ENCODE measurements around the gene C10orf95. TPM values are rescaled to one million over a fixed set of nuclear protein-coding genes. Genes with fewer than 3 reads are reported as not detected.
"Not testable (repeated sequence)": the region's sequence is repeated elsewhere in the genome, so short reads cannot be mapped to it uniquely, and the experiment has no call there.

C10orf95 gene, protein sequence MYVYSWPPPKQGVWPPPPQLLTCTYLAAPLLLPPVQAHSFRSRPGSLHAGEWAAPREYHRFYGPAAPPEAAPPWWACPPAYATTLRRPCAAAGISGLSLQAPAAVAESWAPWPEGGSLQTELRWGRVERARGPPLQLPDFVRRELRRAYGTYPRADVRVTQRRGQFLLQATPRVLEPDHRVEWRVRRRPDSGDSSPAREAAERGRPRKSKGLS
- polyA plus RNA-seq (2014; cell fraction: cytosol; rRNA removed) = not detected in 2 replicates
- not detected in 2 replicates for polyA plus RNA-seq (2014; cell fraction: nucleus; rRNA removed)

DNA sequence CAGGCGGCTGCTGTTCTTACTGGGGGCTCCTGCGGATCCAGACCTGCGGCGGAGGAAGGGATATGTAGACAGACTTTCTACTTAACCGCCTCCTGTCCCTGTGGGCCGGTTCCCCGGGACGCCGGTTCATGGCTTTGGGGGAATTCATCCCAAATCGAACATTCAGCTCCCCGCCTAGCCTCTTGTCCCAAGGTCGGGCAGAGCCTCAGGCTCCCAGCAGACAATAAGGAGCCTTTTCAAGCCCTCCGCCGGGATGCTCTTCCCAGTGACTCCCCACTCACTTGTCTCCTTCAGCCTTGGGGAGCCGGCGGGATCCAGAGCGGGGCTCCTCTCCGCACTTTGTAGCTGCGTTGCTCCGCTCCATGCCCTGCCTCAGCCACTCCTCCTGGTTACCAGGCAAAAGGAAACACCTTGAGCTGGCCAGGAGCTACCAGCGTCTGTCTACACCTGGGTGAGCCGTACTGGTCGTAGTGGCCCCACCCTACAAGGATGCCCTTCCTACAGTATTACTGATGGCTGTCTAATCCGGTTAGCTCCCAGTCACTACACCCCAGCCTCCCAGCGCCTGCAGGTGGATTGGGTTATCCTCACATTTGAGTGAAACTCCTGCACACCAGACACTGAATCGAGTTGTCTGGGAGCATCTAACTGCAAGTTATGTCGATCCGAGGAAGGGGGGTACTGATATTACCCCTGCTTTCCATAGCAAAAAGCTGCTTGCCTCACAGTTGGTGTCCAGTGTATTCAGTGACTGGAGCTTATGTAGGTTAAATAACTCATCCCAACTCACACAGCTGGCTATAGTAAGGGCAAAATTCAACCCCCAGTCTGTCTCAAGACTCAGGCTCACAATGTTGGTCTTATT lies at the start of gene C10orf95:
Gene C10orf95, minus strand, starts transcription at position 439 of the 865 bp plus-strand sequence. CDS start 450 bp downstream, outside the sequence.
- no peak for DNase-seq (ENCODE audit: low spot score)

GRCh38 chr10:102500686-102501085 lies 49.3 kb upstream of the C10orf95 start:
- not testable (repeated sequence) for DNase-seq (ENCODE audit: low spot score)

DNA sequence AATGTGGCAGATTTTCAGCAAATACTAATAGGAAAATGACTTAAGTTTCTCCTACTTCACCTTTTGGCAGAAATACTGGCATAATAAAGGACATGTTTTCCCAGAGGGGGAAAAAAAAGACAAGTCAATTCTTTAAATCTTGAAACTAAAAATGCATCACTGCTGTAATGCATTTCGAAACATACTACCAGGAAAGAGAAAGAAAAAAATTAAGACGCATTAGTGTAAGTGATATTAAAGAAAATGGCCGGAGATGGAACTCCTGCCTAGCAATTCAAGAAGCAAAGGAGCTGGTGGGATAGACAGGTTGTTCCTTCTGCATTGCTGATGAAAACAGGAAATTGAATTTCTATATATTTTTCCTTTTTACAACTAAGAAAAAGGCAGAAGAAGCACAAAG lies 48.0 kb upstream of the C10orf95 start:
- DNase-seq (ENCODE audit: low spot score) = no peak

- no peak for DNase-seq (ENCODE audit: low spot score)
Measured at GRCh38 chr10:102497545-102497944, 46.2 kb upstream of the C10orf95 start.

DNA sequence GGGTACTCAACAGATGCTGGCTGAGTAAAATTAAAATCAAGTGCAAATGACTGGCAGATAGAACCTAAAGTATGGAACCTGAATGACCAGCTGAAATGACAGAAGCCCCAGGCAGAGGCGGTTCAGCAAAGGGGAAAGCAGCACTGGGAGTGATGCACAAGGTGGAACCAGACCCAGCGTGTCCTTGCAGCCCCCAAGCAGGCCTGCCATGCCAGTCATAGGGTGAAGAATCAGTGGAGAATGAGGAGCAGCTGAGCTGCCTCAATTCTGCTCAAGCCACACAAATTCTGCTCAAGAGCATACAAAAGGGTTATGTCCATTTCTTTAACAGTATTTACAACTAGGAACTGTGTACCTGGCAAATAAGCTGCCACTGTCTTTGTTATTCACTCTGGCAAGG lies 42.4 kb upstream of the C10orf95 start:
- no peak for DNase-seq (ENCODE audit: low spot score)

GRCh38 chr10:102492983-102493382 lies 41.6 kb upstream of the C10orf95 start:
- DNase-seq (ENCODE audit: low spot score) = no peak

DNA sequence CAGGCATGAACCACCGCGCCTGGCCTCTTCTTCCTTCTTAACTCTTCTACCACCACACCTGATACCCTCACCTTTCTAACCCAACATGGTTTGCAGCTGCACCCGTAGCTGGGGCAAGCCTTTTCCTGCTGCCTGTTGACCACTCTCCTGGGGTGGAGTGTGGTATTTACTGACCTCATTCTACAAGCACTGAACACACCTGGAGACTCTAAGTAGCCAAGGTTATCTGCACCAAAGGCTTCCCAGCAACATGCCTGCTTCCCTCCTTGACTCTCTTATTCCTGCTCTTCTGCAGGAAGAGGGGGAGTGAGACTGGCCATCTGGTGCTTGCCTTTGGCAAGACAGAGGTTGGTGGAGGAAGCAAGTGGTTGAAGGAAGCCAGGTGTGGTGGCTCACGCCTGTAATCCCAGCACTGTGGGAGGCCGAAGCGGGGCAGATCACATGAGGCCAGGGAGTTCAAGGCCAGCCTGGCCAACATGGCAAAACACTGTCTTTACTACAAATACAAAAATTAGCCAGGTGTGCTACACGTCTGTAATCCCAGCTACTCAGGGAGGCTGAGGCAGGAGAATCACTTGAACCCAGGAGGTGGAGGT lies 41.1 kb upstream of the C10orf95 start:
- DNase-seq (ENCODE audit: low spot score) = no peak

DNA sequence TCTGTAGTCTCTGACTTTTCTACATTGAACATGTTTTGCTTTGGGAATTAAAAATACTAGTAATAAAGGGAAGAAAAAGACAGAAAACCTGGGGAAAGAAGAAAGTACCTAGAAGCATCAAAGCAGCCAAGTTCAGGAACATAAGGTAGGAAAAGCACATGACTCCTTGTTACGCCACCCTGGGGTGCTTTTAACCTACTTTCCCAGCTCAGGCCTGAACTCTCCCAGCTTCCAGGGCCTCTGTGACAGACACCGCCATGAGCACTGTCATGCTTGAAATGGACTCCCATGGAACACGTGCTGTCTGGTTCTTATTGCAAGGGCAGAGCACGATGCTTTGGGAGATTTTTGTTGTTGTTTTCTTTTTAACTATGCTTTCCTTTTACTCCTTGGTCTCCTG lies 39.8 kb upstream of the C10orf95 start:
- no peak for DNase-seq (ENCODE audit: low spot score)

DNA sequence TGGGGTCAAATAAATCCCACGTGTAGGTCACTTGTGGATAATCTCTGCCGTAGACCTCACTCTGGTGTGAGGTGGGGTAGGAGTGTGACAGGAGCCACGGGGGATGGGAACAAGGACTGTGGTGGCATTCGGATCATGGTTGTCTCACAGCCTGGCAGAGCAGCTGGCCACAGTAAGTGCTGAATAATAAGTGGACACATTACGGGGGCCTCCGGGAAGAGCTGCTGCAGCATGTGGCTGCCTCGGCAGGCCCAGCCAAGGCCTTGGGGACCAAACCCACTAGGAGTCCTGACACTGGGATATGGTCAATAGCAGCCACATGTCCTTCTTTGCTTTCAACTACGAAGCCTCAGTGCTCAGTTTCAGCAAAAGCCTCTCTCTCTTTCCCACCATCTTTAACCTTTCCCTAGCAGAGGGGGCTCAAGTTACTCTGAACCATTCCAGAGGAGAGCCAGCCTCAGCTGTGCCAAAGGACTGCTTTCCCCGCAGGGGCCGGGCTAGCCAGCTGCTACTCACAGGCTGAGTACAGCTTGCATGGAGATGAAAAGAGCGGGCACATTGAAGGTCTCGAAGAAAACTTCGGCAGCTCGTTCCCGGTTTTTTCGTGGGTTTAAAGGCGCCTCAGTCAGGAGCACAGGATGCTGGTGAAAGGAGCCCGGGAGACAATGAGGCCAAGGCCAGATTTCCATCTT lies 33.9 kb upstream of the C10orf95 start:
- DNase-seq (ENCODE audit: low spot score) = no peak

GRCh38 chr10:102484021-102484420 lies 32.7 kb upstream of the C10orf95 start:
- DNase-seq (ENCODE audit: low spot score) = no peak

DNA sequence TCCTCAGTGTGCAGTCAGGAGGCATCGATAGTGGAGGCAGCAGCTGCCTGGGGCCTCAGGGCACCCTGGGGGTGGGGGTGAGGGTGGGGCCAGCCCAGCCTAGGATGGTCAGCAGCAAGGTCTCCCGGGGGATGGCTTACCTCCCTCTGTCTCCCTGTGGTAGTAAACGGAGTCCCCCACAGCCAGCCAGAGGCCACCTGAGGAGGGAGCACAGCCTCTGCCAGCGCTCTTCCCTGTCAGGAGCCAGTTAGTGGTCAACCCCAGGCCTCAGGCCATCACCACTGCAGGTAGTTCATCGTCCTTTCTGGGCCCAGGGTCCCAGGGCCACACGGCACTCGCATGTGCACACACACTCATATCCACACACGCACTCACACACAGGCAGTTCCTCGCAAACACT lies 29.1 kb upstream of the C10orf95 start:
- no peak for DNase-seq (ENCODE audit: low spot score)

DNA sequence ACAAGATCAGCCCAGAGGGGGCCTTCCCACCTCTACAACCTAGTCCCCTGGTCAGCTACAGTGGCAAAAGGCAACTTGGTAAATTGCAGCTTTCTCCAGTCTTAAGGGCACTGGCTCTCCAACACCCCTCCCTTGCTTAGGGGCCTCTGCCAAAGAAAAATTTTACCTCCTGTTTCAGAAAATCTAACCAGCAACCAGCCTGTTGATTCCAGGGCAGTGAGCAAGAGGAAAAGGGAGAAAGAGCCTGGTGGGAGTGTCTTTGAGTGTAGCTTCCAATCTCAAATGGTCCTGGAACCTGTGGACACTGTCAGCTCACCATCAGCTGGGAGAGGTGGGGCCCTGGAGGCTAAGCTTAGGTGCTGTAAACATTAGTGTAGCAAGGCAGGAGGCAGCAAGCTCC lies 28.3 kb upstream of the C10orf95 start:
- DNase-seq (ENCODE audit: low spot score) = no peak

GRCh38 chr10:102476466-102477141 lies 25.3 kb upstream of the C10orf95 start:
- no peak for DNase-seq (ENCODE audit: low spot score)

GRCh38 chr10:102475451-102476040 lies 24.2 kb upstream of the C10orf95 start:
- DNase-seq (ENCODE audit: low spot score) = no peak

DNA sequence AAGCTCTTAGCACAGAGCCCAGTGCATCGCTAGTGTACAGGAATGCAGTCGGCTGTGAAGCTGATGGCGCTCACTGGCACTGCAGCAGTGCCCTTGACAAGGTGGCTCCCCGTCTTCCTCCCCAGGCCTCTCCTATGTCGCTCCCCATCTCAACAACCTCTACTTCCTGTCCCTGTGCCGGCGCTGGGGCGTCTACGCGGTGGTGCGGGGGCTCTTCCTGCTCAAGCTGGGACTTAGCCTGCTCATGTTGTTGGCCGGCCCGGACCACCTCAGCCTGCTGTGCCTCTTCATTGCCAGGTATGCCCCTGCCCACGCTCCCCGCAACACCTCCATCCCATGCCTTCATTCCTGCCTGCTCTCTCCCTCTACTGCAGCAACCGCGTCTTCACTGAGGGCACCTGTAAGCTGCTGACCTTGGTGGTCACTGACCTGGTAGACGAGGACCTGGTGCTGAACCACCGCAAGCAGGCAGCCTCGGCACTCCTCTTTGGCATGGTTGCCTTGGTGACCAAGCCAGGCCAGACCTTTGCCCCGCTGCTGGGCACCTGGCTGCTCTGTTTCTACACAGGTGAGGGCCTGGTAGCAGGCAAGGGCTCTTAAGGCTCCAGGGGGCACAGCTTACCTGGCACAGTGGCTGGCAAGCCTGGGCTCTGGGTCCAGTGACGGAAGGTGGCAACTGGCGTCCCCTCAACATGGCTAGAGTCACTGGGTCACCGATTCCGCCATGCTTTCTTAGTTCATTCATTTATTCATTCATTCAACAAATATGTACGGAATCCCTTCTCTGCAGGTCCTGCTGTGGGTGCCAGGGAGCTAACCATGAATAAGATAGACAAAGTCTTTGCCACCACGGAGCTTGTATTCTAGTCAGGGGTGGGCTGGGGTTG lies 22.3 kb upstream of the C10orf95 start:
- no peak for DNase-seq (ENCODE audit: low spot score)

GRCh38 chr10:102470579-102471546 lies 19.5 kb upstream of the C10orf95 start:
- no peak for DNase-seq (ENCODE audit: low spot score)

- no peak for DNase-seq (ENCODE audit: low spot score)
Measured at GRCh38 chr10:102468683-102469082, 17.3 kb upstream of the C10orf95 start.

GRCh38 chr10:102467971-102468438 lies 16.7 kb upstream of the C10orf95 start:
- DNase-seq (ENCODE audit: low spot score) = no peak
